Psoas muscle (tissue), 8 donors: ENCODE measurements around the gene ATP2C1. TPM values are rescaled to one million over a fixed set of nuclear protein-coding genes. Genes with fewer than 3 reads are reported as not detected.

Experiments used
- ATAC-seq, 4 donors: fragments of 200-7000 bp; cut with Tn5 transposase; one replicate each; pipeline ENCODE4 v1.9.1; 2020; ENCODE audit warnings: moderate library complexity in 3 of 4, mild to moderate bottlenecking in 2 of 4
- DNase-seq, 2 donors: peaks; one replicate each; pipeline ENCODE4 v3.0.0-alpha.2; 2020
- H3K27ac ChIP-seq: fragments of 200-600 bp; one replicate; pipeline ENCODE4 v1.8.0; 2022
- H3K27me3 ChIP-seq, 3 donors: fragments of 200-600 bp in 1 of 3; one replicate each; pipeline versions ENCODE4 v1.6.1 to v1.8.0; 2013 to 2022; ENCODE audit warnings: low read length in 2 of 3, mild to moderate bottlenecking in 2 of 3, moderate library complexity in 1 of 3; ENCODE audit not compliant: insufficient read depth in 3 of 3
- H3K36me3 ChIP-seq, 2 donors: fragments of 200-600 bp in 1 of 2; one replicate each; pipeline versions ENCODE4 v1.6.1 to v1.8.0; 2013 to 2022; ENCODE audit warnings: low read depth in 1 of 2, mild to moderate bottlenecking in 1 of 2, moderate library complexity in 1 of 2; ENCODE audit not compliant: insufficient read depth in 1 of 2
- H3K4me1 ChIP-seq: fragments of 200-600 bp; one replicate; pipeline ENCODE4 v1.8.0; 2022
- H3K4me3 ChIP-seq: fragments of 200-600 bp; one replicate; pipeline ENCODE4 v1.8.0; 2022; ENCODE audit warnings: mild to moderate bottlenecking
- H3K9me3 ChIP-seq: fragments of 200-600 bp; one replicate; pipeline ENCODE4 v1.8.0; 2022
- WGBS, 3 donors: extraction: QIAGEN DNeasy Blood & Tissue Kit; methylation state at CpG; one replicate each; pipeline versions ENCODE4 v1.1.6 to v1.1.7; 2013; 5-methylcytosine and 5-hydroxymethylcytosine counted together
- intact Hi-C, 2 donors: fragments of 100-400 bp; cut with DNase I; formaldehyde crosslinking; loops; one replicate each; pipeline versions ENCODE4 v1.11.0 to v1.14.2; 2022
- polyA plus RNA-seq, 3 donors: library from polyadenylated mRNA; stranded (reverse); fragments of 200-250 nt; gene quantifications; one replicate each; pipeline ENCODE4 v1.2.3, GENCODE V29; 2013
- total RNA-seq, 4 donors: library from RNA; stranded (reverse); fragmentation: NEBNext Ultra II Directional in 2 of 4; extraction: Animal tissue kit (Norgen Biotek cat#: 25700) in 2 of 4; gene quantifications; one replicate each; pipeline versions ENCODE4 v1.2.1 to v1.2.4, GENCODE V29; 2021 to 2023
- TF ChIP-seq, protein P1 (sequence below): fragments of 200-600 bp; IDR thresholded peaks from one replicate; pipeline ENCODE4 v1.8.0; 2022; ENCODE audit warnings: antibody characterized with exemption
- donor health status: healthy with polysubstance abuse.
- donor health status: DM: no; HTN: no; CAD: no; lungs with moderate emphysema.
- donor health status: Bipolar disorder and iron deficiency.
- donor health status: healthy.
- donor health status: DM: yes; HTN: yes; CAD: no.
- donor health status: DM: no; HTN: no; CAD: no.
- donor health status: DM: no; HTN: no; CAD: no.
- donor health status: DM: yes; HTN: yes; CAD: no.

Gene ATP2C1
- total and polyA plus RNA-seq, 7 donors: 20.5 to 46.2 (median 30.6) TPM

DNA sequence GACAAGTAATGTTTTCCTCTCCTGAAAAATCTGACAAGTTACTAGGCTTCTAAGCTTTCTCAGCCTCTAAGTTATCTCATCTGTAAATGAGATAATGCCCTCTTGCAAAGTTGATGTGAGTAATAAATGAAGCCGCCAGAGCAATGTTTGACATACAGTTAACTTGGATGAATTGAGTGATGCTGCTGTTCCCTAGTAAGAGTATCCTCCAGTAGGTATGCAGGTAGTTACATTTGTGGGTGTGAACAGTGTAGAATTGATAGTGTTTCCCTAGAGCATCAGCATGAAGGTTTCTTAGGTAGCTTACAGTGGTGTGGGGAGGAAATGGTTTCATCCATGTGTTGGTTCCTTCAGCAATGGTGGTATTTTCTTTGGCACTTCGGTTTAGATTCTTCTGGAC is 3.4 kb downstream of the ATP2C1 start:
- TF ChIP-seq, protein P1, sequence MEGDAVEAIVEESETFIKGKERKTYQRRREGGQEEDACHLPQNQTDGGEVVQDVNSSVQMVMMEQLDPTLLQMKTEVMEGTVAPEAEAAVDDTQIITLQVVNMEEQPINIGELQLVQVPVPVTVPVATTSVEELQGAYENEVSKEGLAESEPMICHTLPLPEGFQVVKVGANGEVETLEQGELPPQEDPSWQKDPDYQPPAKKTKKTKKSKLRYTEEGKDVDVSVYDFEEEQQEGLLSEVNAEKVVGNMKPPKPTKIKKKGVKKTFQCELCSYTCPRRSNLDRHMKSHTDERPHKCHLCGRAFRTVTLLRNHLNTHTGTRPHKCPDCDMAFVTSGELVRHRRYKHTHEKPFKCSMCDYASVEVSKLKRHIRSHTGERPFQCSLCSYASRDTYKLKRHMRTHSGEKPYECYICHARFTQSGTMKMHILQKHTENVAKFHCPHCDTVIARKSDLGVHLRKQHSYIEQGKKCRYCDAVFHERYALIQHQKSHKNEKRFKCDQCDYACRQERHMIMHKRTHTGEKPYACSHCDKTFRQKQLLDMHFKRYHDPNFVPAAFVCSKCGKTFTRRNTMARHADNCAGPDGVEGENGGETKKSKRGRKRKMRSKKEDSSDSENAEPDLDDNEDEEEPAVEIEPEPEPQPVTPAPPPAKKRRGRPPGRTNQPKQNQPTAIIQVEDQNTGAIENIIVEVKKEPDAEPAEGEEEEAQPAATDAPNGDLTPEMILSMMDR: no peak
- Histone ChIP-seq H3K4me1 (peaks cover 53% of the 10 kb centered on the region), H3K4me3 (no peak overlapping the region), H3K27me3 (no peaks in the 10 kb centered on the region), H3K36me3 (no peaks in the 10 kb centered on the region), H3K27ac (no peak overlapping the region), H3K9me3 (no peaks in the 10 kb centered on the region)
- 73 to 91% (median 84%) methylated on average over 2 of the region's 2 CpGs for WGBS, 3 donors
- intact Hi-C loops: no loop called here
- DNase-seq (no peak), ATAC-seq (no peak)

DNA sequence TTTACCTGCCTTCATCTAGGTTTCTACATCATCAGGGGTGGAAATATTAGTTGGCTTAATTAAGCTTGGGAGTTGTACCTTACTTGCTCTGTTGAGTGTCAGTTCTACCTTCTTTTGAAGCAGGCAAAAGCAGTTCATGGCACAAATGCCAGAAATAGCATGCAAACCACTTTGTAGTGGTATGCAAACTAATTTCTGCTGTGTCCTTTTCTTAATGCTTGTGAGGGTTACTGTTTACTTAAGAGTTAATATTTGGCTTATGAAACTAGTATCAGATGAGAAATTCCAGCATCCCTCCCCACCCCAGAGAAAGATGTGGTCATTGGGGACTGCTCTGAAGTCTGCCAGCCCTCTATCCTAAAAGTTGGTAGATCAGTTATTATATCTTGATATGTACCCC is 7.1 kb downstream of the ATP2C1 start:
- Histone ChIP-seq H3K36me3 (no peaks in the 10 kb centered on the region), H3K4me1 (peaks cover 59% of the 10 kb centered on the region), H3K9me3 (no peaks in the 10 kb centered on the region), H3K27me3 (no peaks in the 10 kb centered on the region), H3K27ac (no peak overlapping the region), H3K4me3 (no peak overlapping the region)
- no peak for DNase-seq
- TF ChIP-seq, protein P1: no peak
- no peak for ATAC-seq
- intact Hi-C loops: no loop called here

DNA sequence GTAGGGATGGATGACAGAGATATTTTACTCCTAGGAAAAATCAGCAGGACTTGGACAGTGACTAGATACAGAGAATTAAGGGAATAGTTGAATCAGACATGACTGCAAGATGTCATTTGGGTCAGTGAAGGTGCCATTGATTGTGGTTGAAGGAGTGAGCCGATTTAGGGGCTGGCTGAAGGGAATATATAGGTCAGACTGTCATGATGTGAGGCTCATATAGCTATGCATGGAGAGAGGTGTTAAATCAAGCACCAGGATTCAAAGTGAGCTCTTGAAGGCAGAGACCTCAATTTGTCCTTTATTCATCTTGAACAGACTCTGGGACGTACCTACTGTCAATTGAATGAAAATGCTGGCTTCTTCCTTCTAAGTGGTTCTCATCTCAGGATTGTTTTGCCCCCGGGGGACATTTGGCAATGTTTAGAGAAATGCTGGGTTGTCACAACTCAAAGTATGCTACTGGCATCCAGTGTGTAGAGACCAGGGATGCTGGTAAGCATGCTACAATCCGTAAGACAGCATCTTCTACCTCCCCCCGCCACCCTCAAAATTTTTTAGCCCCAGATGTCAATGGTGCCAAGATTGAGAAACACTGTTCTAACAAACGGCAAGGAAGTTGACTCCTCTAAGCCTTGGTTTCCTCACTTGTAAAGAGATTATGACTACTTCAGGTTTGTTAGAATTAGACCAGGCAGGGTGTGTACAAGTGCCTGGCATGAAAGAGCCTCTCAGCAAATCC is 7.8 kb downstream of the ATP2C1 start:
- peak in 1 of 4 donors; percentile 20 for ATAC-seq
- TF ChIP-seq, protein P1: no peak
- H3K27me3 ChIP-seq: no peaks in the 10 kb centered on the region

DNA sequence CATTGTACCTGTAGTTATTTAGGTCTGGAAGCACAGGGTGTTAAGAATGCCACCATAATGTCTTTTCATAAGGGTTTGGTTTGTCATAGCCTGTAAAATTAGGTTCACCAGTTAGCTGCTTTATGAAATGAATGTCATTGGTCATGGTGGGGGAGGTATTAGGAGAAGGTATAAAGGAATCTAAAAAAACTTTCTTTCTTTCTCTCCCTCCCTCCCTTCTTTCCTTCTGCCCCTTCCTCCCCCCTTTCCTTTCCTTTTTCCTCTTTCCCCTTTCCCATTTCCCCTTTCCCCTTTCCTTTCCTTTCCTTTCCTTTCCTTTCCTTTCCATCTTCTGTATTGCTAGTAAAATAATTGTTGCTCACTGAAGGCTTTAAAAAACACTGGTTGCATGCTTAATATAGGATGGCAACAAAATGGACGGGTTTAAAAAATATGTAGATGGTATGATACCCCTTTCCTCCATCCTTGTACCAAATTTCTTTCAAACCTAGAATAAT is 9.6 kb downstream of the ATP2C1 start:
- Histone ChIP-seq H3K27me3 (no peaks in the 10 kb centered on the region), H3K4me1 (peaks cover 62% of the 10 kb centered on the region), H3K36me3 (no peaks in the 10 kb centered on the region), H3K4me3 (no peak overlapping the region), H3K9me3 (no peaks in the 10 kb centered on the region), H3K27ac (no peak overlapping the region)
- DNase-seq (no peak), ATAC-seq (no peak)
- intact Hi-C loops: no loop called here
- TF ChIP-seq, protein P1: no peak
- 91 to 98% (median 94%) methylated on average over 1 of the region's 1 CpG for WGBS, 3 donors

More for the DNA sequence above, 7.8 kb downstream of the ATP2C1 start:
- intact Hi-C loops: no loop called here
- Histone ChIP-seq H3K36me3 (no peaks in the 10 kb centered on the region), H3K4me3 (no peak overlapping the region), H3K27ac (no peak overlapping the region), H3K9me3 (no peaks in the 10 kb centered on the region), H3K4me1 (peaks cover 56% of the 10 kb centered on the region)
- WGBS, 3 donors: 51 to 66% (median 59%) methylated on average over 6 of the region's 6 CpGs
- no peak for DNase-seq

DNA sequence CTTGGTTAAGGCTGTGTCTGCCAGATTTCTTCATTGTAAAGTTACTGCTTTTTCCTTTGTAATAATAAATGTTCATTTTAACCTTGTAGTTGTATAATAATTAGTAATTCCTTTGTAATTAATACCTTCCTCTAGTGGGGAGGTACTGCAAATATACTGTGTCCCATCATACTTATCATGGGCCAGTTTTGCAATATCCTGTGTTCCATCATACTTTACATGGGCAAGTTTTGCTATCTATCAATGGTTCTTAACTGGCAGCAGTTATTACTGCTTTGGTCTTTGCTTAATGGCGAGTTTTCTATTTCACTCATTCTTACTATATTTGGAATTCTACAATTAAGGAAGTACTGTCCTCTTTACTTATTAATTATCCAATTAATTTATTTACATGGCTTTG is 10.6 kb downstream of the ATP2C1 start:
- Histone ChIP-seq H3K4me3 (no peak overlapping the region), H3K9me3 (no peaks in the 10 kb centered on the region), H3K27ac (peak overlapping the region; percentile 56), H3K27me3 (no peaks in the 10 kb centered on the region), H3K36me3 (no peaks in the 10 kb centered on the region), H3K4me1 (peaks cover 61% of the 10 kb centered on the region)
- ATAC-seq: no peak
- DNase-seq: no peak
- intact Hi-C loops: no loop called here
- WGBS, 3 donors: 86 to 92% (median 86%) methylated on average over 1 of the region's 1 CpG
- TF ChIP-seq, protein P1: no peak
